HG03060 (cell line): ENCODE data around the gene BAIAP2L1.
"Not testable (repeated sequence)": the region's sequence is repeated elsewhere in the genome, so short reads cannot be mapped to it uniquely, and the experiment has no call there.

ENCODE experiments used
- ATAC-seq: cut with Tn5 transposase; IDR thresholded peaks from one replicate; pipeline ENCODE4 v1.9.1; 2021; ENCODE audit warnings: low read depth, moderate number of reproducible peaks; ENCODE audit not compliant: unreplicated experiment

Gene BAIAP2L1

DNA sequence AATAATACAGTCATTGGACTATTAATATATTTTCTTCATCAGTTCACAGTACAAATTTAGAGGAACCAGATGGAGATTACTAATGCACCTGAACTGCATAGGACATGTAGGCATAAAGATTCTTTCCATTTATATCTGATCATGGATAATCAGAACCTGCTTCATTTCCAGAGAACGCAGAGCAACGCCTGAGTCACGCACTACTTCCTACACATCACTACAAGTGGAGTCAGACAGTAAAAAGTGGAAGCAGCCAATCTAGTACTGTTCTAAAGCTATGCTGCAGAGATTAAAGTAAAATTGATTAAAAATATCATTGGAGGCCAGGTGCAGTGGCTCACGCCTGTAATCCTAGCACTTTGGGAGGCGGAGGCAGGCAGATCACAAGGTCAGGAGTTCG, 76.1 kb downstream of the BAIAP2L1 start:
- ATAC-seq, result no peak

DNA sequence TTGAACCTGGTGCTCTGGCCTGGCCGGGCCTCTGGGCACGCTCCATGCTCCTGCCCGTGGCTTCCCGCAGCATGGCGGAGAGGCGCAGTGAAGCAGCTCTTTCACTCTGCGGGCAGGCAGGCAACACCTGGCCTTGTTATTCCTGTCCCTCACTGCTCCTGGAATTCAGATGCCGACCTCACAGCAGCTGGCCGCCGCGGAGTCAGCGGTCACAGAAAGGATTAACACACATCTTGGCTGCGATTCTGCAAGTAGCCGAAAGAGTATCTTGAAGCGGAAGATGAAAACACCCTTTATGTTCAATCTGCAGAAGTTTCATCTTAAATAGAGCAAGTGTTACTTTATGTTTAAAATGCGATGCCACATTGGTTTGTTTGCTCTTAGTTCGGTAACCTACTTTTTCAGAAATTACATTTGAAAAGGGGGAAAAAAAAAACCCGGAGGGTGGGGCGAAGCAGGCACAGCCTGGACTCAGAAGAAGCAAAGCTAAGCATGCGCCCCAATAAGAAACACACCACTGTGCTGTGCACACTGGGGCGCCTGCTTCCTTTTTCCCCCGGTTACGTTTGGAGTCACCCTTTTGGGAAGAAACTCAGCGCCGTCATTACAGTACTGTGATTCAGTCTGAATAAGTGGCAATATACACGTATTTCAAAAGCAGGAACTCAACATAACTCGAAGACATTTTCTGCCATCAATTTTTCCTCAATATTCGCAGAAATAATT, 77.1 kb downstream of the BAIAP2L1 start:
- no peak for ATAC-seq

- ATAC-seq, result no peak
These were observed 78.3 kb downstream of the BAIAP2L1 start for GRCh38 chr7:98322331-98323270.

GRCh38 chr7:98321301-98321700, 79.6 kb downstream of the BAIAP2L1 start:
- no peak for ATAC-seq

DNA sequence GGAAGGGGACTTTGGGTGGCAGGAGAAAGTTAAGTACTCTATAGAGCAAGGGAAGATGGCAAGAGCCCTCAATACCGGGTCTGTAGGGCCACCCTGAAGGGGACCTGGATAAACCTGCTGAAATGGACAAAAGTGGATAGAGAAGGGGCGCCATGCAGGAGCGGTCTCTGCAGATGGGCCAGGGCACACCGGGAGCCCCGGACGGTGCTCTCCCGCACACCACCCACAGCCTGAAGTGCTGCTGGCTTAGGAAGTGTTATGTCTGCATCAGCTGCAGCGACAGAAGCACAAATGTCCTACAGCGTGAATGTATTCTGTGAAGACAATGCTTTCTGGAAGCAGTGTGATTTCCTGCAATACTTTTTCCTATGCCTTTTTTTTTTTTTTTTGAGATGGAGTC, 81.7 kb downstream of the BAIAP2L1 start:
- ATAC-seq, result no peak

DNA sequence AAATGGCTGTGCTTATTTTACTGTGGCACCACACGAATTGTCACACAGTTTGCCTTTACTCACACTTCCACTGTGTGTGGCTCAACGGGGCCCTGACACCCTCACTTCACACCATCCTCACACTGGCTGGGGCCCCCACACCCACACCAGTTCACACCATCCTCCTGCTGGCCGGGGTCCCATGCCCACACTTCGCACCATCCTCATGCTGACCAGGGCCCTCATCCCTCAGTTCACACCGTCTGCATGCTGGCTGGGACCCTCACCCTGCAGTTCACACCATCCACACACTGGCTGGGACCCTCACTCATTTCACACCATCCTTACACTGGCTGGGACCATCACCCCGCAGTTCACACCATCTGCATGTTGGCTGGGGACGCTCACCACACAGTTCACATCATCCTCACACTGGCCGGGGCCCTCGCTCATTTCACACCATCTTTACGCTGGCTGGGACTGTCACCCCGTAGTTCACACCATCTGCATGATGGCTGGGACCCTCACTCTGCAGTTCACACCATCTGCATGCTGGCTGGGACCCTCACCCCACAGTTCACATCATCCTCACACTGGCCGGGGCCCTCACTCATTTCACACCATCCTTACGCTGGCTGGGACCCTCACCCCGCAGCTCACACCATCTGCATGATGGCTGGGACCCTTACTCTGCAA, 83.4 kb downstream of the BAIAP2L1 start:
- ATAC-seq, result no peak

DNA sequence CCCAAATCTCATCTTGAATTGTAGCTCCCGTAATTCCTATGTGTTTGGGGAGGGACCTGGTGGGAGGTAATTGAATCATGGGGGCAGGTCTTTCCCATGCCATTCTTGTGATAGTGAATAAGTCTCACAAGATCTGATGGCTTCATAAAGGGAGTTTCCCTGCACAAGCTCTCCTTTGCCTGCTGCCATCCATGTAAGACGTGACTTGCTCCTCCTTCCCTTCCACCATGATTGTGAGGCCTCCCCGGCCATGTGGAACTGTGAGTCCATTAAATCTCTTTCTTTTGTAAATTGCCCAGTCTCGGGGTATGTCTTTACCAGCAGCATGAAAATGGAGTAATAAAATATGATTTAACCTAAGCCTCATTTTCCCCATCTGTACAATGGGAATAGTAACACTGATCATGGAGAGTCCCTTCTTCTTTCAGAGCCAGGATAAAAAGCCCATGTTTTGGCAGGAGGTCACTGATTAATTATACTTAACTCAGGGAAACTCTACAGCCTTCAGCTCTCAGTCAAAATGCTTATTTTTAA, 84.8 kb downstream of the BAIAP2L1 start:
- ATAC-seq, result not testable (repeated sequence)

DNA sequence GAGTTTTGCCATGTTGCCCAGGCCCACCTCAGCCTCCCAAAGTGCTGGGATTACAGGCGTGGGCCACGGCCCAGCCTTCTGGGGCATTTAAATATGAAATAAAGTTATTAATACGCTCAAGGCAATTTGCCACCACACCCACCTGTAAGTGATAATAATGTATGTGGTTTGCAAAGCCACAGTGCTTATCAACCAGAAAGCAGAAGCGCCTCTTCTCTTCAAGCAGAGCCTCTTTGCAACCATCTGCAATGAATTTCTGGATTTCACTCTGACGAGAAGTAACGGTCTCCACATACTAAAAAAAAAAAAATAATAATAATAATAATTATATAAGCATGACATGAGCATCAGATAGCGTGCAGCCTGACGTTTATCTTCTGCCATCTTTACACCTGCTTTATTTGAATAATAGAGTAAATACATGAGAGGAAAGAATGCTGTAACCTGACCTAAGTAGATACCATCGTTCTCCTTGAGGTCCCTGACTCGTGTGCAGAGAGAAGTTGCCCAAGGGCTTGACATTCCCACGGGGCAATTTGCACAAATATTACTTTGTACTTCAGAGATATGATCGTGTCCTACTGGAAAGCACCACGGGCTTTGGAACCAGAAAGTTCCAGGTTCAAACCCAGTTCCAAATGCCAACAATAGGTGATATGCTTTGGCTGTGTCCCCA, 85.4 kb downstream of the BAIAP2L1 start:
- ATAC-seq, result peak; percentile 67

DNA sequence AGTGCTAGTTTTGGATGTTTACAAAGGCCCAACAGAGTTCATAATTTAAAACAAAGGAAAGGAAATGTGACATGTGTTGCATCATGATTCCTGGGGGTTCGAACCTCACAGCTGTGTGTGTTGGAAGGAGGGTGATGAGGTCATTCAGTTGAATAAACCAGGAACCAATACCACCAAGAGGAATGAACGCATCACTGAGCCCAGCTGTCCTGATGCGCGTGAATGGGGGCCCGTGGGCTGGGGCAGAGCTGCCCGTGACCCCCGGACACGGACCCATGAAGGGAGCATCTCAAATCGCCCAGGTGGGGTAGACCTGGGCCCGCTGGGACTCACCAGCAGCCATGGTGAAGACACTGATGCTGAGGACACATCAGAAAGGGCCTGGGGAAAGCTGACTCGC, 86.4 kb downstream of the BAIAP2L1 start:
- ATAC-seq, result no peak

DNA sequence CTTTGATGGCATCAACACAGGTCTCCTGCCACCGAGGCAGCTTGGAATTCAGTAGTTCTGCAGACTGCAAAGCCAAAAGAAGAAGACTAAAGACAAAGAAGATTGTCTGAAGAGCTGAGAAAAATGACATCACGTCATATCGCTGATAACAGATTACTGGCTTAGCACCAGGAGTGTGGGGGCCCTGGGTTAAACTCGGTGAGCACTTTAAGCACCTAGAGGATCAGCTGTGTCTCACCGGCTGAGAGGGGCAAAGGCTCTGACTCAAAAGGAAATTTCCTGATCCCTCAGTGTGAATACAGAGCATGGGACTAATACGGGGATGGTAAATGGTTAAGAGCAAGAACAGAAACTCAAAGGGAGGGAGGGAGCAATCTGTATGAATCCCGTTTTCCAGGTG, 88.7 kb downstream of the BAIAP2L1 start:
- ATAC-seq, result no peak

- no peak for ATAC-seq
These were observed 91.3 kb downstream of the BAIAP2L1 start for GRCh38 chr7:98309566-98309965.

GRCh38 chr7:98307971-98308466, 92.9 kb downstream of the BAIAP2L1 start:
- no peak for ATAC-seq

DNA sequence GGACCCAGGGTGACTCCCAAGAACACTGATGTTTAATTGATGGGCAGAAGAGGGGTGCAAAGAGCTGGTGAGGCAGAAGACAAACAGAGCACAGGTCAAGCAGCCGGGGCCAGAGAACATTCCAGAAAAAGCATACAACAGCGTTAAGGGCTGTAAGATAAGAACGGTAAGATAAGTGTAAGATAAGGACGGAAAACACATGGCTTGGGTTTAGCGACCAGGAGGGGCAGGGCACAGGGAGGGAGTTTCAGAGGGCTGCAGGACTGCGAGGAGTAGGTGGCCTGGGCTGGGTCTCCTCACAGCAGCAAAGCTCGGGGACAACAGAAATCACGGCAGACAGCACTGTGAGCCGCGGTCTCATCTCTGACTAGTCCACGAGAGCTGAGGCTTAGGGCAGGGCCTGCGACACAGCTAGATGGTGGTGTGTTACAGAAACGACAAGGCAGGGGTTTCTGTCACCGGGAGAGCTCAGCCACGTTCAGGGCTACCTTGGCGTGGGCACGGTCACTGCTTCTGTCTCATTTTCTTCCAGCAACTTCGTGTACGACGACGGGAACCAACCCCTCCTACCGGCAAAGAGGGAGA, 94.8 kb downstream of the BAIAP2L1 start:
- ATAC-seq, result no peak

GRCh38 chr7:98303906-98304305, 97.0 kb downstream of the BAIAP2L1 start:
- no peak for ATAC-seq

- ATAC-seq, result no peak
These were observed 97.6 kb downstream of the BAIAP2L1 start for GRCh38 chr7:98303176-98303865.

DNA sequence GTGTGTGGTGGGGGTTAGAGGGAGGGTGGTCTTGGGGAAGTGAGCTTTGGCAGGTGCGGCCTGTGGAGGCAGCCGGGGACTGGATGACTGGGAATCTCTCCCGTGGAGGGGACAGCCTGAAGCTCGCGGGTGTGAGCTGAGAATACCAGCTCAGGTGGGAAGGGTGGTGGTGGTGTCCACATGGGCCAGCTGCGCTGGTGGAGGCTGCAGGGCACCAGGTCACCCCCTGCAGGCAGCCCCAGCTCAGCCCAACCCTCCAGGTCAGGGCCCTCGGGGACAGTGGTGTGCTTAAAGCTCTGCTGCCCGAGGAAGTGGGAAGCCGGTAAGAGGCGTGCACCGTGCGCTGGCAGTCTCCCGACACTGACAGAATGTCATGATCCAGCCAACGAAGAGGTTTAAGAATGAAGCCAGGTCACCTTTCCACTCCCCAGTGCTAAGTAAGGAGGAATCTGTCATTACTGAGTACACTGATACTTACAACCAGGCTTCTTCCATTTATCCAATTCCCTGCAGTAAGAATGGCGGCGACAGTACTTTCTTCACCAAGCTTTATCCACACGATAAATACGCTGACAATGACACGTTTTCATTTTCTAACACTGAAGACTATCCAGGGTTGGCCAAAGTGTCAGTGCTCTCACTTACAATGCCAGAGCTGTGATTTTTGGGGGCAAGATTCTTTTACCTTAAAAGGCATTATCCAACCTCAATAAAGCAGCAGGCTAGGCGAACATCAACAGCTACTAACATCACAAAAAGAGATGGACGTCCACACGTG, 99.0 kb downstream of the BAIAP2L1 start:
- ATAC-seq, result no peak

DNA sequence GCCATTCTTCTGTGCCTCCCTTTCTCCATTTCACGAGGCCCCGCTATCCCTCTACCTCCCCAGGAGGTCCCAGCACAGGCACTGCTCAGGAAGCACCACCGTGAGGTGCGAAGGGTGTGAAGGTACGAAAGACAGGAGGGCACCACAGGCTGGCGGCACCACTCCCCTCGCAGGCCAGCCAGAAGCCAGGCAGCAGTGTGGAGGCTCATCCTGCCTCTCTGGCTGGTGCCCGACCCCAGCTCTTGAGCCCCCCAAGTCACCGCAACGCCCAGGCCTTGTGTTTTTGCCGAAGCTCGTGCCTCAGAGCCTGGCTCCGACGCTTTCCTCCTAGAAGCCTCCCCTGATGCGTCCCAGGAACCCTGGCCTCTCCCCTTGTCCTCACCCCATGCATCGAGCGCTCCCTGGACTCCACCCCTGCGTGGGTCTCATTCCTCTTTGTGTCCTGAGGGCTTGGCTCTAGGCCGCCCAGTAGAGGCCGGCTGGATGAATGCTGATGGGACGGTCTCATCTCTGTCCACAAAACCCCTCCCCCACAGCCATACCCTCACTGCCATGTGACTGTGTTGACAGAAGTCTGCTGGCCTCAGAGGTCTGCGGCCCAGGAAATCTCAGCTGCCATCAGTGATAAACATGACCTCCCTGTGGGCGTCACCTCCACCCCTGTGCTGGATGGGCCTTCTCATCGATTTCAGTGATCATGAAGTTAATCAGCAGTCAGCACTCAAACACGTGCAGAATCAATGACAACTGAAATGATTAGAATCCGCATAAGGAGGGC, 100.1 kb downstream of the BAIAP2L1 start:
- ATAC-seq, result no peak
